Measurements from ENCODE around the gene CD244. TPM values are rescaled to one million over a fixed set of nuclear protein-coding genes. Genes with fewer than 3 reads are reported as not detected.

Gene CD244
- polyA plus RNA-seq, 3 donors = 62.2 to 116 (median 106) TPM

GRCh38 chr1:160844447-160845232 lies 18.0 kb downstream of the CD244 start:
- Histone ChIP-seq H3K4me1 (ENCODE audit: control insufficient read depth in 1 of 2, insufficient read depth in 2 of 2, low read length in 2 of 2) (peaks cover 5 to 19% of the 10 kb centered on the region in 2 donors), H3K79me2 (ENCODE audit: insufficient read depth, low read length) (peaks cover 51% of the 10 kb centered on the region), H3K36me3 (replicated peaks in 1 of 2; ENCODE audit: control insufficient read depth in 1 of 2, insufficient read depth in 2 of 2, low read length in 2 of 2) (peaks cover 32 to 53% of the 10 kb centered on the region in 2 donors), H3K9ac (ENCODE audit: insufficient read depth, low read length, poor library complexity, severe bottlenecking) (no peak overlapping the region), H3K4me2 (replicated peaks; ENCODE audit: extremely low read depth, low read length, poor library complexity, severe bottlenecking) (no peak overlapping the region), H3K27me3 (ENCODE audit: control insufficient read depth in 2 of 2, insufficient read depth in 2 of 2, low read length in 2 of 2) (no peaks in the 10 kb centered on the region), H2AFZ (ENCODE audit: insufficient read depth, low read depth, low read length, poor library complexity, severe bottlenecking) (no peak overlapping the region), H3K4me3 (replicated peaks in 1 of 3; ENCODE audit: low read depth in 2 of 3, low read length in 3 of 3) (no peak overlapping the region), H3K27ac (ENCODE audit: low read depth in 1 of 2, low read length in 2 of 2) (peak overlapping the region in 1 of 2 donors; percentile 21), H4K20me1 (ENCODE audit: insufficient read depth, low read length) (peaks cover 98% of the 10 kb centered on the region), H3K9me3 (replicated peaks in 1 of 2; ENCODE audit: control insufficient read depth in 1 of 2, insufficient read depth in 1 of 2, low read length in 2 of 2) (peaks cover 0 to 5% of the 10 kb centered on the region in 2 donors)
- no peak for TF ChIP-seq CTCF (IDR thresholded peaks at IDR 0.05)
- Mint-ChIP-seq H3K27me3 (ENCODE audit: low read depth in 3 of 3) (peaks cover 0 to 1% (median 0%) of the 10 kb centered on the region in 3 donors), H3K27ac (peak overlapping the region in 5 of 7 donors; percentile 3 to 80 (median 26)), H3K4me3 (no peak overlapping the region), H3K9me3 (peaks cover 0 to 3% (median 0%) of the 10 kb centered on the region in 7 donors), H3K4me1 (peaks cover 26% of the 10 kb centered on the region), H3K36me3 (peaks cover 54 to 91% of the 10 kb centered on the region in 2 donors)
- WGBS (ENCODE audit: insufficient coverage) = 97% methylated on average over 9 of the region's 12 CpGs
- peak; percentile 29 to 43 (median 33) for DNase-seq
- intact Hi-C loops (cut with micrococcal nuclease) = no loop called here

- peaks cover 32 to 47% of the 10 kb centered on the region in 2 donors for H3K4me1 ChIP-seq (ENCODE audit: control insufficient read depth in 1 of 2, insufficient read depth in 2 of 2, low read length in 2 of 2)
- H3K36me3 ChIP-seq (replicated peaks in 1 of 2; ENCODE audit: control insufficient read depth in 1 of 2, insufficient read depth in 2 of 2, low read length in 2 of 2) = peaks cover 39 to 55% of the 10 kb centered on the region in 2 donors
- Mint-ChIP-seq H3K27me3 (ENCODE audit: low read depth in 3 of 3) (peaks cover 0 to 2% (median 1%) of the 10 kb centered on the region in 3 donors), H3K27ac (no peak overlapping the region), H3K4me3 (no peak overlapping the region), H3K9me3 (peaks cover 0 to 3% (median 1%) of the 10 kb centered on the region in 7 donors), H3K4me1 (peaks cover 52% of the 10 kb centered on the region), H3K36me3 (peaks cover 59 to 89% of the 10 kb centered on the region in 2 donors)
- intact Hi-C loops (cut with micrococcal nuclease) = no loop called here
- WGBS (ENCODE audit: insufficient coverage) = 100% methylated on average over 2 of the region's 4 CpGs
- H2AFZ ChIP-seq (ENCODE audit: insufficient read depth, low read depth, low read length, poor library complexity, severe bottlenecking) = no peak overlapping the region
- peaks cover 0 to 5% of the 10 kb centered on the region in 2 donors for H3K9me3 ChIP-seq (replicated peaks in 1 of 2; ENCODE audit: control insufficient read depth in 1 of 2, insufficient read depth in 1 of 2, low read length in 2 of 2)
- no peak for DNase-seq
- H3K9ac ChIP-seq (ENCODE audit: insufficient read depth, low read length, poor library complexity, severe bottlenecking) = no peak overlapping the region
- no peak overlapping the region for H3K4me2 ChIP-seq (replicated peaks; ENCODE audit: extremely low read depth, low read length, poor library complexity, severe bottlenecking)
- H3K27ac ChIP-seq (ENCODE audit: low read depth in 1 of 2, low read length in 2 of 2) = no peak overlapping the region
- no peak for TF ChIP-seq CTCF (IDR thresholded peaks at IDR 0.05)
- no peak overlapping the region for H3K4me3 ChIP-seq (replicated peaks in 1 of 3; ENCODE audit: low read depth in 2 of 3, low read length in 3 of 3)
- H3K79me2 ChIP-seq (ENCODE audit: insufficient read depth, low read length) = peaks cover 30% of the 10 kb centered on the region
- H3K27me3 ChIP-seq (ENCODE audit: control insufficient read depth in 2 of 2, insufficient read depth in 2 of 2, low read length in 2 of 2) = no peaks in the 10 kb centered on the region
- peaks cover 70% of the 10 kb centered on the region for H4K20me1 ChIP-seq (ENCODE audit: insufficient read depth, low read length)
Measured at GRCh38 chr1:160841079-160841478, 21.6 kb downstream of the CD244 start.
